Fibroblast of upper back skin (primary cell): ENCODE results near the gene MCF2L.
"Not testable (repeated sequence)": the region's sequence is repeated elsewhere in the genome, so short reads cannot be mapped to it uniquely, and the experiment has no call there.

Experiments used
- DNase-seq: peaks from one replicate; pipeline ENCODE4 v3.0.0-alpha.2; 2013

Gene MCF2L

GRCh38 chr13:112968910-112969691, at the start of gene MCF2L:
TSS of gene MCF2L (plus strand) at chr13:112969214. CDS start at chr13:112969380, 166 bp downstream.
- DNase-seq, result peak; percentile 25

GRCh38 chr13:112923962-112924361, 45.1 kb upstream of the MCF2L start:
- DNase-seq, result no peak

- no peak for DNase-seq
Measured at GRCh38 chr13:112924365-112924764, 44.6 kb upstream of the MCF2L start.

- DNase-seq, result no peak
Measured at GRCh38 chr13:112926003-112926402, 43.0 kb upstream of the MCF2L start.

- DNase-seq, result no peak
Measured at GRCh38 chr13:112926993-112927392, 42.0 kb upstream of the MCF2L start.

GRCh38 chr13:112928020-112928971, 40.7 kb upstream of the MCF2L start:
- peak; percentile 5 for DNase-seq

GRCh38 chr13:112928972-112929782, 39.8 kb upstream of the MCF2L start:
- DNase-seq, result peak; percentile 49

GRCh38 chr13:112929783-112930055, 39.3 kb upstream of the MCF2L start:
- no peak for DNase-seq

GRCh38 chr13:112930192-112930591, 38.8 kb upstream of the MCF2L start:
- DNase-seq, result no peak

- peak; percentile 75 for DNase-seq
Measured at GRCh38 chr13:112931028-112931934, 37.7 kb upstream of the MCF2L start.

GRCh38 chr13:112932971-112933370, 36.0 kb upstream of the MCF2L start:
- DNase-seq, result no peak

GRCh38 chr13:112933649-112934048, 35.4 kb upstream of the MCF2L start:
- no peak for DNase-seq

GRCh38 chr13:112934078-112934477, 34.9 kb upstream of the MCF2L start:
- DNase-seq, result no peak

GRCh38 chr13:112938680-112939079, 30.3 kb upstream of the MCF2L start:
- DNase-seq, result no peak

- no peak for DNase-seq
Measured at GRCh38 chr13:112940236-112940635, 28.8 kb upstream of the MCF2L start.

GRCh38 chr13:112941349-112941748, 27.7 kb upstream of the MCF2L start:
- DNase-seq, result no peak

GRCh38 chr13:112941765-112942164, 27.2 kb upstream of the MCF2L start:
- not testable (repeated sequence) for DNase-seq

GRCh38 chr13:112942689-112943308, 26.2 kb upstream of the MCF2L start:
- DNase-seq, result peak; percentile 90

GRCh38 chr13:112943309-112944125, 25.5 kb upstream of the MCF2L start:
- peak; percentile 2 for DNase-seq

- no peak for DNase-seq
Measured at GRCh38 chr13:112947796-112948195, 21.2 kb upstream of the MCF2L start.
